ENCODE measurements around the gene RFC1.
A peak's percentile ranks its signal among the peaks of the same experiment; 100 is the strongest.

The RFC1 gene

GRCh38 chr4:39353478-39354253 is 12.5 kb downstream of the RFC1 start:
- DNase-seq (ENCODE audit: low read depth in 2 of 2), result no peak

- peak in 1 of 2 donors; percentile 12 for DNase-seq (ENCODE audit: low read depth in 2 of 2)
Measured at GRCh38 chr4:39353149-39353477, 13.0 kb downstream of the RFC1 start.

GRCh38 chr4:39349326-39349725 is 16.8 kb downstream of the RFC1 start:
- DNase-seq (ENCODE audit: low read depth in 2 of 2), result no peak

GRCh38 chr4:39348371-39349315 is 17.5 kb downstream of the RFC1 start:
- no peak for DNase-seq (ENCODE audit: low read depth in 2 of 2)

- no peak for DNase-seq (ENCODE audit: low read depth in 2 of 2)
Measured at GRCh38 chr4:39346856-39347519, 19.2 kb downstream of the RFC1 start.

- no peak for DNase-seq (ENCODE audit: low read depth in 2 of 2)
Measured at GRCh38 chr4:39342731-39343130, 23.4 kb downstream of the RFC1 start.

GRCh38 chr4:39341075-39341725 is 25.0 kb downstream of the RFC1 start:
- DNase-seq (ENCODE audit: low read depth in 2 of 2), result no peak

GRCh38 chr4:39339968-39340367 is 26.2 kb downstream of the RFC1 start:
- no peak for DNase-seq (ENCODE audit: low read depth in 2 of 2)

- no peak for DNase-seq (ENCODE audit: low read depth in 2 of 2)
Measured at GRCh38 chr4:39337841-39338240, 28.3 kb downstream of the RFC1 start.

- DNase-seq (ENCODE audit: low read depth in 2 of 2), result no peak
Measured at GRCh38 chr4:39335566-39335965, 30.6 kb downstream of the RFC1 start.

- DNase-seq (ENCODE audit: low read depth in 2 of 2), result no peak
Measured at GRCh38 chr4:39331191-39331590, 35.0 kb downstream of the RFC1 start.

GRCh38 chr4:39330353-39330752 is 35.8 kb downstream of the RFC1 start:
- DNase-seq (ENCODE audit: low read depth in 2 of 2), result no peak

GRCh38 chr4:39326468-39326977 is 39.6 kb downstream of the RFC1 start:
- no peak for DNase-seq (ENCODE audit: low read depth in 2 of 2)

- no peak for DNase-seq (ENCODE audit: low read depth in 2 of 2)
Measured at GRCh38 chr4:39324897-39325613, 41.1 kb downstream of the RFC1 start.

- DNase-seq (ENCODE audit: low read depth in 2 of 2), result no peak
Measured at GRCh38 chr4:39324446-39324845, 41.7 kb downstream of the RFC1 start.

- no peak for DNase-seq (ENCODE audit: low read depth in 2 of 2)
Measured at GRCh38 chr4:39323821-39324220, 42.3 kb downstream of the RFC1 start.

- DNase-seq (ENCODE audit: low read depth in 2 of 2), result no peak
Measured at GRCh38 chr4:39320381-39321115, 45.6 kb downstream of the RFC1 start.

- no peak for DNase-seq (ENCODE audit: low read depth in 2 of 2)
Measured at GRCh38 chr4:39319676-39320075, 46.5 kb downstream of the RFC1 start.

- DNase-seq (ENCODE audit: low read depth in 2 of 2), result no peak
Measured at GRCh38 chr4:39312816-39313215, 53.3 kb downstream of the RFC1 start.

GRCh38 chr4:39308611-39309010 is 57.6 kb downstream of the RFC1 start:
- no peak for DNase-seq (ENCODE audit: low read depth in 2 of 2)

Data from stimulated activated CD8-positive, alpha-beta memory T cell treated with anti-CD3 and anti-CD28 coated beads, Interleukin-7, amount 100 ng/mL, for 4 hours (primary cell).